A549 (cell line): ENCODE data around the gene FSIP2. TPM values are rescaled to one million over a fixed set of nuclear protein-coding genes. Genes with fewer than 3 reads are reported as not detected.

Experiments used
- ATAC-seq, 2 experiments: fragments of 200-7000 bp in 1 of 2; fragments of >200 bp in 1 of 2; cut with Nextera tagmentation in 1 of 2; cut with Tn5 transposase in 1 of 2; 3 replicates each; pipeline versions ENCODE4 v1.8.0 to v1.9.1; 2018 to 2020; ENCODE audit warnings: mild to moderate bottlenecking in 1 of 2, moderate library complexity in 1 of 2
- CTCF ChIA-PET: fragments of 300-600 bp; sonication (Branson Sonifier 250); formaldehyde crosslinking; extraction: SDS; loops from one replicate; lab custom pipeline; 2021; ENCODE audit warnings: antibody characterized with exemption, inconsistent platforms; lab: Yijun Ruan, JAX
- POLR2A ChIA-PET: fragments of 350-600 bp; formaldehyde crosslinking; extraction: SDS; loops from one replicate; lab custom pipeline; 2021; ENCODE audit warnings: antibody characterized with exemption, inconsistent platforms; lab: Yijun Ruan, JAX
- DNase-seq, 2 experiments: peaks; one replicate each; pipeline versions ENCODE4 v3.0.0 to v3.0.0-alpha.2; 2011 to 2016; ENCODE audit warnings: low read depth in 1 of 2, low spot score in 1 of 2
- FAIRE-seq: peaks from 2 replicates; lab custom pipeline; 2011; peaks lifted over from hg19 to GRCh38; lab: Jason Lieb, UNC
- H3K27ac ChIP-seq, 2 experiments: fragments of >200 bp; sonication (Bioruptor Twin); formaldehyde crosslinking; 3 replicates each; pipeline ENCODE4 v1.5.1; 2016 to 2017
- H3K4me1 ChIP-seq: fragments of >200 bp; sonication (Bioruptor Twin); formaldehyde crosslinking; 3 replicates; pipeline ENCODE4 v1.6.1; 2016
- H3K4me2 ChIP-seq: fragments of >200 bp; sonication (Bioruptor Twin); formaldehyde crosslinking; 3 replicates; pipeline ENCODE4 v1.6.1; 2016
- H3K4me3 ChIP-seq: fragments of >200 bp; sonication (Bioruptor Twin); formaldehyde crosslinking; 3 replicates; pipeline ENCODE4 v1.5.1; 2016
- H3K9me3 ChIP-seq: fragments of >200 bp; sonication (Bioruptor Twin); formaldehyde crosslinking; 3 replicates; pipeline ENCODE4 v1.6.1; 2016
- CBX8 ChIP-seq: fragments of 200-600 bp; sonication (generic); IDR thresholded peaks from 2 replicates; pipeline ENCODE4 v1.6.1; 2016
- CEBPB ChIP-seq, 2 experiments: fragments of >200 bp in 1 of 2; sonication (Bioruptor Twin) in 1 of 2; formaldehyde crosslinking in 1 of 2; IDR thresholded peaks; 2 replicates each; pipeline ENCODE4 v1.6.1; 2012 to 2016
- EHF ChIP-seq: fragments of 250-450 bp; sonication (Bioruptor Pico); IDR thresholded peaks from 2 replicates; pipeline ENCODE4 v1.5.0; 2020; ENCODE audit warnings: mild to moderate bottlenecking
- EHMT2 ChIP-seq: fragments of 200-600 bp; sonication (generic); IDR thresholded peaks from 2 replicates; pipeline ENCODE4 v1.6.1; 2016; ENCODE audit warnings: antibody characterized with exemption, low read depth, mild to moderate bottlenecking, moderate library complexity
- EP300 ChIP-seq, 2 experiments: fragments of >200 bp; sonication (Bioruptor Twin); formaldehyde crosslinking; IDR thresholded peaks; 2 replicates in 1 of 2; 3 replicates in 1 of 2; pipeline ENCODE4 v1.6.1; 2016 to 2017
- FOSL2 ChIP-seq, 2 experiments: fragments of 450-650 bp in 1 of 2; fragments of >200 bp in 1 of 2; sonication (Bioruptor Twin) in 1 of 2; formaldehyde crosslinking; IDR thresholded peaks; 2 replicates each; pipeline versions ENCODE4 v1.5.0 to v1.6.1; 2016 to 2020; ENCODE audit warnings: mild to moderate bottlenecking in 1 of 2, moderate library complexity in 1 of 2
- GATA3 ChIP-seq: IDR thresholded peaks from 2 replicates; pipeline ENCODE4 v1.6.1; 2012; ENCODE audit warnings: borderline replicate concordance
- HDAC2 ChIP-seq: fragments of 200-600 bp; sonication (generic); IDR thresholded peaks from 2 replicates; pipeline ENCODE4 v1.6.1; 2016
- HOXA7 ChIP-seq: fragments of 250-450 bp; sonication (Bioruptor Pico); IDR thresholded peaks from 2 replicates; pipeline ENCODE4 v1.5.0; 2020; ENCODE audit warnings: mild to moderate bottlenecking, moderate library complexity
- HOXB5 ChIP-seq: fragments of 250-450 bp; sonication (Bioruptor Pico); IDR thresholded peaks from 2 replicates; pipeline ENCODE4 v1.5.0; 2020; ENCODE audit warnings: mild to moderate bottlenecking, moderate library complexity
- KDM1A ChIP-seq: fragments of 200-600 bp; sonication (generic); IDR thresholded peaks from 2 replicates; pipeline ENCODE4 v1.6.1; 2016; ENCODE audit warnings: low read depth, mild to moderate bottlenecking
- POLR2A ChIP-seq: IDR thresholded peaks from 2 replicates; pipeline ENCODE4 v1.6.1; 2012; ENCODE audit warnings: mild to moderate bottlenecking, low read length
- POLR2AphosphoS2 ChIP-seq: conservative IDR thresholded peaks from 2 replicates; pipeline ENCODE4 v1.6.1; 2012; ENCODE audit warnings: low read length, improper control_type of control experiment, inconsistent platforms
- RFX5 ChIP-seq: fragments of 450-650 bp; IDR thresholded peaks from 2 replicates; pipeline ENCODE4 v1.7.1; 2014; ENCODE audit warnings: antibody characterized with exemption, mild to moderate bottlenecking, moderate library complexity
- TFCP2L1 ChIP-seq: fragments of 250-450 bp; sonication (Bioruptor Pico); IDR thresholded peaks from 2 replicates; pipeline ENCODE4 v1.5.0; 2021; ENCODE audit warnings: mild to moderate bottlenecking
- TP53 ChIP-seq: fragments of 250-450 bp; sonication (Bioruptor Pico); IDR thresholded peaks from 2 replicates; pipeline ENCODE4 v1.5.0; 2021; ENCODE audit warnings: mild to moderate bottlenecking, moderate library complexity
- USF2 ChIP-seq: fragments of 450-650 bp; IDR thresholded peaks from 2 replicates; pipeline ENCODE4 v1.6.1; 2014; ENCODE audit warnings: antibody characterized with exemption
- WGBS: methylation state at CpG from one replicate; pipeline ENCODE4 v1.1.6; 2017; ENCODE audit errors: missing lambda C conversion rate; 5-methylcytosine and 5-hydroxymethylcytosine counted together
- polyA plus RNA-seq, 4 experiments: library from polyadenylated mRNA; depleted of rRNA in 3 of 4; stranded (reverse); fragments of >200 nt; fragmentation: RNase III in 1 of 4; extraction: RNeasy Plus Mini Kit Qiagen cat#74134 plus additional on column Dnase treatment in 1 of 4; gene quantifications; 2 replicates in 3 of 4; 3 replicates in 1 of 4; pipeline ENCODE4 v1.2.3, GENCODE V29; 2011 to 2017
- TF ChIP-seq, protein P1 (sequence below): fragments of >200 bp; sonication (Bioruptor Twin); formaldehyde crosslinking; IDR thresholded peaks from 3 replicates; pipeline ENCODE4 v1.5.1; 2016
- TF ChIP-seq, protein P2 (sequence below): fragments of >200 bp; sonication (Bioruptor Twin); formaldehyde crosslinking; IDR thresholded peaks from 3 replicates; pipeline ENCODE4 v1.6.1; 2016
- TF ChIP-seq, protein P3 (sequence below): fragments of 250-450 bp; sonication (Bioruptor Pico); IDR thresholded peaks from 2 replicates; pipeline ENCODE4 v1.5.0; 2021; ENCODE audit warnings: mild to moderate bottlenecking, moderate library complexity, borderline replicate concordance
- TF ChIP-seq, protein P4 (sequence below): IDR thresholded peaks from 2 replicates; pipeline ENCODE4 v1.6.1; 2012

The FSIP2 gene
- polyA plus RNA-seq, 2 of the 4 experiments (the other 2 are of a cell fraction): 0.01 TPM; not detected in 1

- POLR2A ChIA-PET: no interaction called here
- CTCF ChIA-PET: no interaction called here
- H3K4me2 ChIP-seq: no peak overlapping the region
- H3K27ac ChIP-seq: no peak overlapping the region
- TF ChIP-seq TP53 (no peak), POLR2A (no peak), GATA3 (no peak), KDM1A (no peak), HOXA7 (CRISPR knock-in tag) (no peak), EHMT2 (no peak), HDAC2 (no peak), EHF (CRISPR knock-in tag) (no peak), USF2 (no peak)
- TF ChIP-seq, protein P1, sequence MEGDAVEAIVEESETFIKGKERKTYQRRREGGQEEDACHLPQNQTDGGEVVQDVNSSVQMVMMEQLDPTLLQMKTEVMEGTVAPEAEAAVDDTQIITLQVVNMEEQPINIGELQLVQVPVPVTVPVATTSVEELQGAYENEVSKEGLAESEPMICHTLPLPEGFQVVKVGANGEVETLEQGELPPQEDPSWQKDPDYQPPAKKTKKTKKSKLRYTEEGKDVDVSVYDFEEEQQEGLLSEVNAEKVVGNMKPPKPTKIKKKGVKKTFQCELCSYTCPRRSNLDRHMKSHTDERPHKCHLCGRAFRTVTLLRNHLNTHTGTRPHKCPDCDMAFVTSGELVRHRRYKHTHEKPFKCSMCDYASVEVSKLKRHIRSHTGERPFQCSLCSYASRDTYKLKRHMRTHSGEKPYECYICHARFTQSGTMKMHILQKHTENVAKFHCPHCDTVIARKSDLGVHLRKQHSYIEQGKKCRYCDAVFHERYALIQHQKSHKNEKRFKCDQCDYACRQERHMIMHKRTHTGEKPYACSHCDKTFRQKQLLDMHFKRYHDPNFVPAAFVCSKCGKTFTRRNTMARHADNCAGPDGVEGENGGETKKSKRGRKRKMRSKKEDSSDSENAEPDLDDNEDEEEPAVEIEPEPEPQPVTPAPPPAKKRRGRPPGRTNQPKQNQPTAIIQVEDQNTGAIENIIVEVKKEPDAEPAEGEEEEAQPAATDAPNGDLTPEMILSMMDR: no peak
- TF ChIP-seq, protein P2, sequence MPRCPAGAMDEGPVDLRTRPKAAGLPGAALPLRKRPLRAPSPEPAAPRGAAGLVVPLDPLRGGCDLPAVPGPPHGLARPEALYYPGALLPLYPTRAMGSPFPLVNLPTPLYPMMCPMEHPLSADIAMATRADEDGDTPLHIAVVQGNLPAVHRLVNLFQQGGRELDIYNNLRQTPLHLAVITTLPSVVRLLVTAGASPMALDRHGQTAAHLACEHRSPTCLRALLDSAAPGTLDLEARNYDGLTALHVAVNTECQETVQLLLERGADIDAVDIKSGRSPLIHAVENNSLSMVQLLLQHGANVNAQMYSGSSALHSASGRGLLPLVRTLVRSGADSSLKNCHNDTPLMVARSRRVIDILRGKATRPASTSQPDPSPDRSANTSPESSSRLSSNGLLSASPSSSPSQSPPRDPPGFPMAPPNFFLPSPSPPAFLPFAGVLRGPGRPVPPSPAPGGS: no peak
- no peak for DNase-seq
- no peak overlapping the region for H3K4me3 ChIP-seq
- no peak for ATAC-seq
- no peaks in the 10 kb centered on the region for H3K4me1 ChIP-seq
- WGBS: 37% methylated on average over 7 of the region's 7 CpGs
- no peak for FAIRE-seq
- no peaks in the 10 kb centered on the region for H3K9me3 ChIP-seq
These were observed 55.1 kb downstream of the FSIP2 start for GRCh38 chr2:185793532-185794345.

DNA sequence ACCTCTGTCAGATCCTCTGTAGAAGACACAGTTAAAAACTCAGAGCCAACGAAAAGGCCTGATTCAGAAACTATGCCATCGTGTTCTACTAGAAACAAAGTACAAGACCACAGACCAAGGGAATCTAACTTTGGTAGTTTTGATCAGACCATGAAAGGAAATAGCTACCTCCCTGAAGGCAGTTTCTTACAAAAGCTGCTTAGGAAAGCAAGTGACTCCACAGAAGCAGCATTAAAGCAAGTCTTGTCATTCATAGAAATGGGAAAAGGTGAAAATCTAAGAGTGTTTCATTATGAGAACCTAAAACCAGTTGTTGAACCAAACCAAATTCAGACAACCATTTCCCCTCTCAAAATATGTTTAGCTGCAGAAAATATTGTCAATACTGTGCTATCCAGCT, 58.2 kb downstream of the FSIP2 start:
- CTCF ChIA-PET: no interaction called here
- 17% methylated on average over 2 of the region's 2 CpGs for WGBS
- no peak for DNase-seq
- TF ChIP-seq, protein P3, sequence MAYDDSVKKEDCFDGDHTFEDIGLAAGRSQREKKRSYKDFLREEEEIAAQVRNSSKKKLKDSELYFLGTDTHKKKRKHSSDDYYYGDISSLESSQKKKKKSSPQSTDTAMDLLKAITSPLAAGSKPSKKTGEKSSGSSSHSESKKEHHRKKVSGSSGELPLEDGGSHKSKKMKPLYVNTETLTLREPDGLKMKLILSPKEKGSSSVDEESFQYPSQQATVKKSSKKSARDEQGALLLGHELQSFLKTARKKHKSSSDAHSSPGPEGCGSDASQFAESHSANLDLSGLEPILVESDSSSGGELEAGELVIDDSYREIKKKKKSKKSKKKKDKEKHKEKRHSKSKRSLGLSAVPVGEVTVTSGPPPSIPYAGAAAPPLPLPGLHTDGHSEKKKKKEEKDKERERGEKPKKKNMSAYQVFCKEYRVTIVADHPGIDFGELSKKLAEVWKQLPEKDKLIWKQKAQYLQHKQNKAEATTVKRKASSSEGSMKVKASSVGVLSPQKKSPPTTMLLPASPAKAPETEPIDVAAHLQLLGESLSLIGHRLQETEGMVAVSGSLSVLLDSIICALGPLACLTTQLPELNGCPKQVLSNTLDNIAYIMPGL: no peak
- TF ChIP-seq, protein P2: no peak
- TF ChIP-seq, protein P4, sequence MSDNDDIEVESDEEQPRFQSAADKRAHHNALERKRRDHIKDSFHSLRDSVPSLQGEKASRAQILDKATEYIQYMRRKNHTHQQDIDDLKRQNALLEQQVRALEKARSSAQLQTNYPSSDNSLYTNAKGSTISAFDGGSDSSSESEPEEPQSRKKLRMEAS: no peak
- TF ChIP-seq POLR2AphosphoS2 (no peak), CEBPB (IDR thresholded peaks at IDR 0.05) (no peak), HDAC2 (no peak), EP300 (IDR thresholded peaks at IDR 0.05) (no peak), HOXA7 (CRISPR knock-in tag) (no peak), TFCP2L1 (CRISPR knock-in tag) (no peak), CBX8 (no peak), RFX5 (no peak), HOXB5 (CRISPR knock-in tag) (no peak), FOSL2 (IDR thresholded peaks at IDR 0.05) (no peak), FOSL2 (CRISPR knock-in tag; IDR thresholded peaks at IDR 0.05) (no peak)
- ATAC-seq: no peak
- POLR2A ChIA-PET: no interaction called here
- H3K4me3 ChIP-seq: no peak overlapping the region
- no peaks in the 10 kb centered on the region for H3K9me3 ChIP-seq
- no peak for FAIRE-seq
- no peak overlapping the region for H3K4me2 ChIP-seq
- no peak overlapping the region for H3K27ac ChIP-seq
- no peaks in the 10 kb centered on the region for H3K4me1 ChIP-seq
